ENCODE results near the gene SPOP.

SPOP gene

GRCh38 chr17:49583226-49583625, 94.7 kb downstream of the SPOP start:
- no peak for DNase-seq

GRCh38 chr17:49582789-49583188, 95.1 kb downstream of the SPOP start:
- DNase-seq, result no peak

- DNase-seq, result no peak
Observed at GRCh38 chr17:49582055-49582722, 95.7 kb downstream of the SPOP start.

- DNase-seq, result no peak
Observed at GRCh38 chr17:49581648-49581998, 96.3 kb downstream of the SPOP start.

GRCh38 chr17:49580981-49581647, 96.8 kb downstream of the SPOP start:
- no peak for DNase-seq

GRCh38 chr17:49580055-49580721, 97.7 kb downstream of the SPOP start:
- no peak for DNase-seq

GRCh38 chr17:49579522-49579921, 98.4 kb downstream of the SPOP start:
- DNase-seq, result no peak

GRCh38 chr17:49578952-49579500, 98.9 kb downstream of the SPOP start:
- no peak for DNase-seq

GRCh38 chr17:49578414-49578813, 99.5 kb downstream of the SPOP start:
- no peak for DNase-seq

GRCh38 chr17:49577963-49578362, 99.9 kb downstream of the SPOP start:
- DNase-seq, result peak; percentile 78 to 88 (median 87)

GRCh38 chr17:49577650-49577934, 100.3 kb downstream of the SPOP start:
- no peak for DNase-seq

- no peak for DNase-seq
Observed at GRCh38 chr17:49576917-49577649, 100.8 kb downstream of the SPOP start.

- peak in 1 of 3 donors; percentile 47 for DNase-seq
Observed at GRCh38 chr17:49576088-49576916, 101.6 kb downstream of the SPOP start.

GRCh38 chr17:49575679-49576087, 102.2 kb downstream of the SPOP start, which contains the start of gene NXPH3:
Gene NXPH3, plus strand, starts transcription at chr17:49575871. Its CDS starts 349 bp downstream, at chr17:49576220.
- peak; percentile 68 to 93 (median 81) for DNase-seq

- DNase-seq, result no peak
Observed at GRCh38 chr17:49574945-49575678, 102.8 kb downstream of the SPOP start.

GRCh38 chr17:49574323-49574781, 103.5 kb downstream of the SPOP start:
- DNase-seq, result no peak

- DNase-seq, result no peak
Observed at GRCh38 chr17:49573510-49574322, 104.2 kb downstream of the SPOP start.

GRCh38 chr17:49572806-49573420, 105.0 kb downstream of the SPOP start:
- no peak for DNase-seq

GRCh38 chr17:49572226-49572625, 105.7 kb downstream of the SPOP start:
- DNase-seq, result no peak

- no peak for DNase-seq
Observed at GRCh38 chr17:49571764-49572163, 106.1 kb downstream of the SPOP start.
